Measurements from ENCODE around the gene ATCAY.
"Not testable (repeated sequence)": the region's sequence is repeated elsewhere in the genome, so short reads cannot be mapped to it uniquely, and the experiment has no call there.

The ATCAY gene

GRCh38 chr19:3904233-3904632 lies 23.7 kb downstream of the ATCAY start:
- no peak for DNase-seq

GRCh38 chr19:3907626-3908265 lies 27.3 kb downstream of the ATCAY start:
- no peak for DNase-seq

GRCh38 chr19:3908266-3909054 lies 28.0 kb downstream of the ATCAY start:
- no peak for DNase-seq

GRCh38 chr19:3910105-3910504 lies 29.6 kb downstream of the ATCAY start:
- no peak for DNase-seq

- no peak for DNase-seq
Observed at GRCh38 chr19:3914199-3914598, 33.7 kb downstream of the ATCAY start.

- no peak for DNase-seq
Observed at GRCh38 chr19:3916033-3916432, 35.5 kb downstream of the ATCAY start.

- no peak for DNase-seq
Observed at GRCh38 chr19:3919793-3920192, 39.3 kb downstream of the ATCAY start.

- DNase-seq = no peak
Observed at GRCh38 chr19:3923096-3923758, 42.7 kb downstream of the ATCAY start.

- DNase-seq = no peak
Observed at GRCh38 chr19:3923912-3924311, 43.4 kb downstream of the ATCAY start.

- DNase-seq = no peak
Observed at GRCh38 chr19:3931041-3931440, 50.6 kb downstream of the ATCAY start.

- no peak for DNase-seq
Observed at GRCh38 chr19:3932931-3933810, 52.7 kb downstream of the ATCAY start, which contains the start of gene NMRK2. Gene NMRK2 (plus strand): TSS chr19:3933069. CDS start chr19:3933672, 603 bp downstream.

- DNase-seq = no peak
Observed at GRCh38 chr19:3936506-3937442, 56.3 kb downstream of the ATCAY start.

- not testable (repeated sequence) for DNase-seq
Observed at GRCh38 chr19:3938300-3938950, 57.9 kb downstream of the ATCAY start.

- DNase-seq = no peak
Observed at GRCh38 chr19:3942790-3943409, 62.4 kb downstream of the ATCAY start.

- DNase-seq = no peak
Observed at GRCh38 chr19:3944018-3944721, 63.7 kb downstream of the ATCAY start.

- DNase-seq = no peak
Observed at GRCh38 chr19:3945838-3946237, 65.4 kb downstream of the ATCAY start.

- DNase-seq = not testable (repeated sequence)
Observed at GRCh38 chr19:3947316-3947933, 66.9 kb downstream of the ATCAY start.

- DNase-seq = no peak
Observed at GRCh38 chr19:3949294-3949693, 68.8 kb downstream of the ATCAY start.
